Cardiac muscle cell (in vitro differentiated cells and primary cell): ENCODE data around the gene ZFYVE26. TPM values are rescaled to one million over a fixed set of nuclear protein-coding genes. Genes with fewer than 3 reads are reported as not detected.

Experiments used
- DNase-seq, 2 donors: peaks; one replicate each; pipeline versions ENCODE4 v3.0.0 to v3.0.0-alpha.2; 2010 to 2017; ENCODE audit warnings: low read depth in 1 of 2, low spot score in 1 of 2
- H3K27ac ChIP-seq: fragments of 200-600 bp; sonication (generic); 2 replicates; pipeline ENCODE4 v1.5.1; 2016
- H3K27me3 ChIP-seq: fragments of 200-600 bp; sonication (generic); 2 replicates; pipeline ENCODE4 v1.6.0; 2016; ENCODE audit warnings: control low read depth
- H3K36me3 ChIP-seq: fragments of 200-600 bp; sonication (generic); 2 replicates; pipeline ENCODE4 v1.5.1; 2016; ENCODE audit warnings: control low read depth
- H3K4me1 ChIP-seq: fragments of 200-600 bp; sonication (generic); 2 replicates; pipeline ENCODE4 v1.8.1; 2017; ENCODE audit warnings: low read depth, mild to moderate bottlenecking, mixed run types
- H3K4me3 ChIP-seq: fragments of 200-600 bp; sonication (generic); 2 replicates; pipeline ENCODE4 v1.5.1; 2016; ENCODE audit warnings: mild to moderate bottlenecking
- H3K9me3 ChIP-seq: fragments of 200-600 bp; sonication (generic); 2 replicates; pipeline ENCODE4 v1.5.1; 2017; ENCODE audit warnings: low read depth, mild to moderate bottlenecking, control low read depth
- CTCF ChIP-seq: IDR thresholded peaks from 2 replicates; pipeline ENCODE4 v1.5.1; 2012; ENCODE audit warnings: low read depth, mild to moderate bottlenecking, low read length
- polyA plus RNA-seq: library from polyadenylated mRNA; unstranded; fragments of >200 nt; fragmentation: Nextera tagmentation; extraction: Ambion mirVana; gene quantifications from 2 replicates; pipeline ENCODE4 v1.2.1, GENCODE V29; 2016
- total RNA-seq: library from RNA; depleted of rRNA; stranded (reverse); fragments of >200 nt; gene quantifications from 2 replicates; pipeline ENCODE4 v1.2.3, GENCODE V29; 2016

Gene ZFYVE26
- total and polyA plus RNA-seq, 2 experiments from 2014 or later, result 3.9 to 13.3 TPM

DNA sequence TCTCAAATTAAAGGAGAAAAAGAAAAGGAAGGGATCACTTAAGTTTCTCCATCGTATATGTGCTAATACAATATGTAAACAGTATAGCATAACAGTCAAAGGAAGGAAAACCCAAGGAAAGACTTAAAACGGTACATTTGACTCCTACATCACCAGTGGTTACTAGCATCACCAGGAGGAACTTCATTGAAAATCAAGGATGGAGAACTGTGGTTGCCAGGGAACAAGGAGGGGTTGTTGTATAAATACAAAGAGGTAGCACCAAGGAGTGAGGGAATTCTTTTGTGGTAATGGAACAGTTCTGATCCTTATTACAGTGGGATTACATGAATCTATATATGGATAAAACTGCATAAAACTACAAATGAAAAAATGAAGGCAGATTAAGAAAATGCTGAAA lies 1.6 kb downstream of the ZFYVE26 start:
- H3K36me3 ChIP-seq, result peaks cover 23% of the 10 kb centered on the region
- TF ChIP-seq CTCF, result no peak
- no peaks in the 10 kb centered on the region for H3K9me3 ChIP-seq
- peaks cover 4% of the 10 kb centered on the region for H3K4me1 ChIP-seq
- no peak overlapping the region for H3K27ac ChIP-seq
- H3K27me3 ChIP-seq, result no peaks in the 10 kb centered on the region
- no peak for DNase-seq
- no peak overlapping the region for H3K4me3 ChIP-seq

DNA sequence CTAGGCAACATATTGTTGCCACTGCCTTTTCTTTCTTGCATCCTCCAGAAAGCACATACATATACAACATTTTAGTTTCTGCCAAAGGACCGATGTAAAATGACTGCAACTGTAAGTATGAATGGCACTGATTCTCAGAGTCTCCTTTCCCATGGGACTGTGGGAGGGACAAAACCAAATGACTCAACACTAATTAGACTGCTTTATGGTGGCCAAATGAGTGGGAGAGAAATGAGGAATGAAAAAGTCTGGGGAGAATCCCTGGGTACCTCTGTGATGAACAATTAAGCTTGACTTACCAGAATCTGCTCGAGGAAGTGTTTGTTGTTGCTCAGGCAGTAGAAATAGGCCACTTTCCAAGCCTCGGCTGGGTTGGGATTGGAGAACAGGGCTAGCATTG lies 10.1 kb downstream of the ZFYVE26 start:
- no peak overlapping the region for H3K4me3 ChIP-seq
- DNase-seq, result no peak
- no peak for TF ChIP-seq CTCF

DNA sequence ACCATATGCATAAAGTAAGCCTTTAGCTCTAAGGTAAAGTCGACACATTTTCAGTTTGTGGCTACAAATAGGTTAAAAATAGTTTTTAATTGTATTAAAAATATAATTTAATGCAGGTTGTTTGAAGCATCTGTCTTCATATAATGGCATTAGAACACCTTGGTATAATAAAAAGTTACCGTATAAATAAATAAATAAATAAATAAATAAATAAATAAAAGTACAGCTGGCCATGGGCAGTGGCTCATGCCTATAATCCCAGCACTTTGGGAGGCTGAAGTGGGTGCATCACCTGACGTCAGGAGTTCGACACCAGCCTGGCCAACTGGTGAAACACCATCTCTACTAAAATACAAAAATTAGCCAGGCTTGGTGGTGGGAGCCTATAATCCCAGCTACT lies 15.6 kb downstream of the ZFYVE26 start:
- H3K36me3 ChIP-seq, result peaks cover 73% of the 10 kb centered on the region
- H3K27me3 ChIP-seq, result no peaks in the 10 kb centered on the region
- H3K4me1 ChIP-seq, result no peaks in the 10 kb centered on the region
- TF ChIP-seq CTCF, result no peak
- H3K4me3 ChIP-seq, result no peak overlapping the region
- DNase-seq, result no peak
- H3K9me3 ChIP-seq, result no peaks in the 10 kb centered on the region
- H3K27ac ChIP-seq, result no peak overlapping the region

More for the DNA sequence above, 10.1 kb downstream of the ZFYVE26 start:
- H3K9me3 ChIP-seq, result no peaks in the 10 kb centered on the region
- no peak overlapping the region for H3K27ac ChIP-seq
- peaks cover 63% of the 10 kb centered on the region for H3K36me3 ChIP-seq
- H3K27me3 ChIP-seq, result no peaks in the 10 kb centered on the region
- no peaks in the 10 kb centered on the region for H3K4me1 ChIP-seq

DNA sequence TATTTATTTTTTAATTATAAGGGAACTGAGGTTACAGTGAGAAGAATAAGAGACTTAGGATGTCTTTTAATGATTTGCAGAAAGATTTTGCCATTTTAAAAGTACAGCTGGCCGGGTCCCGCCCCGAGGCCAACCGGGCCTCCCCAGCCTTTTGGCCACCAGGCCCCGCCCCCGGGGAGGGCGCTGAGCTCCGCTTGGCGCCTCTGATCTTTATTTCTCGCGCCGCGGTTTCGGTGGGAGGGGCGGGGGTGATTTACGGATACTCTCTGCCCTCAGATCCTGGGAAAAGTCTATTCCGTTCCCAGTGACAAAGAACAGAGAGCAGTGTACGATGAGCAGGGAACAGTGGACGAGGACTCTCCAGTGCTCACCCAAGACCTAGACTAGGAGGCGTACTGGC lies 17.7 kb downstream of the ZFYVE26 start:
- TF ChIP-seq CTCF, result no peak
- no peaks in the 10 kb centered on the region for H3K9me3 ChIP-seq
- H3K27me3 ChIP-seq, result no peaks in the 10 kb centered on the region
- H3K4me1 ChIP-seq, result no peaks in the 10 kb centered on the region
- H3K27ac ChIP-seq, result no peak overlapping the region
- peaks cover 65% of the 10 kb centered on the region for H3K36me3 ChIP-seq
- no peak for DNase-seq
- H3K4me3 ChIP-seq, result no peak overlapping the region

DNA sequence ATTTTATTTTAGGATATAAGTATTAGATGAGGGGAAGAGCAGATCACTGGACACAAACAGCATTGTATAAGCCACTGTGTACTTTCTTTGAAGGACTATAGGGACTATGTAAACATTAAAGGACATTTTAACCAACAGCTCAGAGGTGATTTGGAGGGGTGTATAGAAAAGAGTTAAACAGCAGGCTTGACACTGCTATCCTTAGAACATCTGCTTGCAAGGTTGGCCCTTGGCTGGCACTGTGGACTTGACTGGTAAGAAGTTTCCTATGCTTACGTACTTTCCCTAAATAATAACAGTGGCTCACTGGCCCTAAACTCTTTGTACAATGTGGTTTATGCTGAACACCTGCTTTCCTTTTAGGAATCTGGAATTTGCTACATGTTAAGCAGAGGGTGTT lies 28.7 kb downstream of the ZFYVE26 start:
- DNase-seq, result no peak
- Histone ChIP-seq H3K27ac (no peak overlapping the region), H3K9me3 (no peaks in the 10 kb centered on the region), H3K4me1 (no peaks in the 10 kb centered on the region), H3K27me3 (no peaks in the 10 kb centered on the region), H3K36me3 (peaks cover 67% of the 10 kb centered on the region), H3K4me3 (no peak overlapping the region)
- no peak for TF ChIP-seq CTCF
